HepG2 (cell line): ENCODE data around the gene TMEM87B. TPM values are rescaled to one million over a fixed set of nuclear protein-coding genes. Genes with fewer than 3 reads are reported as not detected.

Experiments used
- ATAC-seq: fragments of 200-7000 bp; cut with Tn5 transposase; 3 replicates; pipeline ENCODE4 v1.9.1; 2020; ENCODE audit warnings: mild to moderate bottlenecking, moderate library complexity
- BruUV-seq: library from RNA; stranded (reverse); fragments of 400-500 nt; replicated peaks from 2 replicates; lab custom pipeline; 2021; lab: Mats Ljungman, UMichigan
- CTCF ChIA-PET: fragments of 300-600 bp; formaldehyde crosslinking; extraction: SDS; loops from one replicate; lab custom pipeline; 2021; ENCODE audit warnings: low total read pairs, inconsistent platforms, low intra/inter-chr PET ratio; lab: Yijun Ruan, JAX
- POLR2A ChIA-PET: fragments of 350-600 bp; sonication (Branson Sonifier 250); formaldehyde crosslinking; loops from one replicate; lab custom pipeline; 2020; ENCODE audit warnings: antibody characterized with exemption, inconsistent platforms; lab: Yijun Ruan, JAX
- DNase-seq: peaks from one replicate; pipeline ENCODE4 v3.0.0-alpha.2; 2015; ENCODE audit warnings: low spot score
- FAIRE-seq: peaks from 3 replicates; lab custom pipeline; 2011; peaks lifted over from hg19 to GRCh38; lab: Jason Lieb, UNC
- H2AFZ ChIP-seq: one replicate; pipeline ENCODE4 v1.6.1; 2011; ENCODE audit warnings: low read length, inconsistent platforms
- H3K27ac ChIP-seq: fragments of 300-600 bp; 3 replicates; pipeline ENCODE4 v1.8.0; 2011; ENCODE audit warnings: mixed run types, mild to moderate bottlenecking, mixed read lengths, low read length, inconsistent platforms; ENCODE audit not compliant: insufficient read depth; ENCODE audit errors: extremely low read length
- H3K27me3 ChIP-seq, 2 experiments: fragments of 200-600 bp in 1 of 2; 2 replicates in 1 of 2; 3 replicates in 1 of 2; pipeline versions ENCODE4 v1.6.0 to v1.8.0; 2011; ENCODE audit warnings: low read length in 2 of 2, mild to moderate bottlenecking in 2 of 2, moderate library complexity in 2 of 2, inconsistent platforms in 1 of 2; ENCODE audit not compliant: insufficient read depth in 2 of 2, control insufficient read depth in 1 of 2
- H3K36me3 ChIP-seq, 2 experiments: fragments of 200-600 bp in 1 of 2; replicated peaks in 1 of 2; 2 replicates in 1 of 2; 3 replicates in 1 of 2; pipeline versions ENCODE4 v1.5.1 to v1.8.0; 2011; ENCODE audit warnings: low read length in 2 of 2, inconsistent platforms in 1 of 2; ENCODE audit not compliant: insufficient read depth in 2 of 2, control insufficient read depth in 1 of 2
- H3K4me1 ChIP-seq: 2 replicates; pipeline ENCODE4 v1.5.1; 2012; ENCODE audit warnings: low read length, inconsistent platforms; ENCODE audit not compliant: insufficient read depth
- H3K4me2 ChIP-seq: 2 replicates; pipeline ENCODE4 v1.6.0; 2011; ENCODE audit warnings: low read depth, low read length, inconsistent platforms
- H3K4me3 ChIP-seq, 3 experiments: fragments of 200-600 bp in 1 of 3; sonication (generic), shearing (Covaris generic) in 1 of 3; replicated peaks in 1 of 3; 2 replicates each; pipeline ENCODE4 v1.5.1; 2011 to 2016; ENCODE audit warnings: low read length in 3 of 3, inconsistent platforms in 2 of 3, low read depth in 2 of 3, mild to moderate bottlenecking in 2 of 3, control low read depth in 1 of 3, mixed read lengths in 1 of 3; ENCODE audit not compliant: insufficient read depth in 1 of 3
- H3K79me2 ChIP-seq: one replicate; pipeline ENCODE4 v1.6.1; 2011; ENCODE audit warnings: low read length, inconsistent platforms; ENCODE audit not compliant: insufficient read depth
- H3K9ac ChIP-seq: 2 replicates; pipeline ENCODE4 v1.6.0; 2011; ENCODE audit warnings: mild to moderate bottlenecking, low read depth, low read length, inconsistent platforms; ENCODE audit not compliant: insufficient read depth
- H3K9me3 ChIP-seq: 2 replicates; pipeline ENCODE4 v1.5.1; 2012; ENCODE audit warnings: mild to moderate bottlenecking, low read length
- H4K20me1 ChIP-seq: 2 replicates; pipeline ENCODE4 v1.6.0; 2011; ENCODE audit warnings: inconsistent platforms, mild to moderate bottlenecking, low read length, moderate library complexity; ENCODE audit not compliant: insufficient read depth
- BCL6 ChIP-seq: IDR thresholded peaks from 2 replicates; pipeline ENCODE4 v1.6.1; 2016; ENCODE audit warnings: missing genetic modification reagents, missing compliant biosample characterization
- ZNF143 ChIP-seq: sonication (generic); formaldehyde crosslinking; IDR thresholded peaks from 2 replicates; pipeline ENCODE4 v1.4.0; 2020; ENCODE audit warnings: missing genetic modification reagents
- ZNF207 ChIP-seq: fragments of 450-650 bp; IDR thresholded peaks from 2 replicates; pipeline ENCODE4 v1.6.1; 2016; ENCODE audit warnings: antibody characterized with exemption, borderline replicate concordance
- WGBS: methylation state at CpG from one replicate; pipeline ENCODE4 v1.1.6; 2017; ENCODE audit warnings: low lambda C conversion rate; 5-methylcytosine and 5-hydroxymethylcytosine counted together
- in situ Hi-C: cut with HindIII; loops from 2 replicates; pipeline ENCODE4 v1.10.0; 2017; ENCODE audit warnings: low pct_unique_long_range_greater_than_20kb; ENCODE audit not compliant: extremely low pct_ligation_motif_present
- intact Hi-C: fragments of 100-400 bp; cut with micrococcal nuclease; formaldehyde crosslinking; loops from one replicate; pipeline ENCODE4 v1.10.0; 2022; ENCODE audit not compliant: unreplicated experiment
- polyA plus RNA-seq, 8 experiments: library from polyadenylated mRNA; depleted of rRNA in 3 of 8; stranded (reverse) in 7 of 8; unstranded in 1 of 8; fragments of >200 nt; fragmentation: Illumina TruSeq in 4 of 8; extraction: Trizol in 4 of 8; gene quantifications; 2 replicates each; pipeline versions ENCODE4 v1.2.1 to v1.2.3, GENCODE V29; 2011 to 2016; ENCODE audit warnings: low read depth in 4 of 8, missing spikeins in 1 of 8, mixed read lengths in 1 of 8; ENCODE audit not compliant: insufficient read depth in 1 of 8
- total RNA-seq, 5 experiments: library from RNA; depleted of rRNA; stranded (reverse); fragments of >200 nt; fragmentation: Illumina TruSeq; extraction: Trizol; gene quantifications; 2 replicates each; pipeline ENCODE4 v1.2.3, GENCODE V29; 2016; ENCODE audit warnings: low read depth in 1 of 5
- TF ChIP-seq, protein P1 (sequence below): sonication (generic); formaldehyde crosslinking; IDR thresholded peaks from 2 replicates; pipeline ENCODE4 v1.8.1; 2022; ENCODE audit warnings: low read depth, mild to moderate bottlenecking, missing genetic modification reagents
- TF ChIP-seq, protein P2 (sequence below): IDR thresholded peaks from 2 replicates; pipeline ENCODE4 v1.6.1; 2016; ENCODE audit warnings: low read depth, control low read depth
- TF ChIP-seq, protein P3 (sequence below): IDR thresholded peaks from 2 replicates; pipeline ENCODE4 v1.6.1; 2016; ENCODE audit warnings: low read depth, missing genetic modification reagents, missing compliant biosample characterization

Gene TMEM87B
- total and polyA plus RNA-seq, 2 of the 13 experiments (the other 11 are each of a cell fraction or from before 2014, with no cell fraction given): 15.1 to 16.2 TPM

DNA sequence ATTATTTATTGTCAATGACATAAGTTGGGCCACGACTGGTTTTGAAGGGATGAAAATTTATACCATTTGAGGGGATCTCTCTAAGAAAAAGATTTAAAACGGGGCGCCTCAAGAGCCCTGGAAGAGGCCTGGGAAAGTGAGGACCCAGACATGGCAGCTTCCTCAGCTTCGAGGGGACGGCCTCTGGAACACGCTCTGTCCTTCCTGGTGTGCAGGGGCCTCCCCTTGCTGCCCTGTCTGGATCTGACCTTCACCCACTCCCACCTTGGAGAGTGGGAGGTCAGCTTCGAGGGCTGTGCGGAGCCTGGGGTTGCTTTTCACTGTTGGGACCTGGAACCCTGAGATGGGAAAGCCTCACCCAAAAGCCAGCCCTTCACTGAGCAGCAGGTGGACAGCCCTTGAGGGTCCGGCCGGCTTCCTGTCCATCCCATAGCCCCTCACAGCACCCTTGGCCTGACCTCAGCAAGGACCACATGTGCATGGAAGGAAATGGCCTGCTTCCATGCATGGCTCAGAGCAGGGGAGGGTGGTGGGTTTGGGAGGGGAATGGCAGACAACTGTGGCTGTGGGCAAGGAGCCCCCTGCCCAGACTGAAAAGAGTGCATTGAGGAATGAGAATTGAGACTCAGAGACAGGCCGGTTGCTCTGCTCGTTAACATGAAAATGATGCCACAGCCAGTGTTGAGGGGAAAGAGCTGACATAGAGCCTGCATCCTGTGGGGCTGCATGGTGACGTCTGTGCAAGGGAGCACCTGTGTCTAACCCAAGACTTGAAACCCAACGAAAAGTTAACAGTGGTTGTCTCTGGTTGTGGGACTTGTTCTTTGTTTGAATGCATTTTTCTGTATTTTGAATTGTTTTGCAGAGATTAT, 99.4 kb downstream of the TMEM87B start:
- ChIA-PET POLR2A (no interaction called here), CTCF (no interaction called here)
- intact Hi-C loops (no loop called here), in situ Hi-C loops (no loop called here)
- H2AFZ ChIP-seq: no peak overlapping the region
- no TSS peak for BruUV-seq
- whole genome bisulfite sequencing: 83% methylated on average over 11 of the region's 14 CpGs
- no peaks in the 10 kb centered on the region for H3K79me2 ChIP-seq
- no peaks in the 10 kb centered on the region for H3K36me3 ChIP-seq
- H4K20me1 ChIP-seq: no peaks in the 10 kb centered on the region
- no peak overlapping the region for H3K4me3 ChIP-seq
- ATAC-seq (no peak), FAIRE-seq (no peak), DNase-seq (no peak)
- H3K4me1 ChIP-seq: peaks cover 11% of the 10 kb centered on the region
- H3K9ac ChIP-seq: no peak overlapping the region
- no peak overlapping the region for H3K4me2 ChIP-seq
- H3K27me3 ChIP-seq: no peaks in the 10 kb centered on the region
- H3K9me3 ChIP-seq: no peaks in the 10 kb centered on the region
- H3K27ac ChIP-seq: no peak overlapping the region
- TF ChIP-seq, protein P1, sequence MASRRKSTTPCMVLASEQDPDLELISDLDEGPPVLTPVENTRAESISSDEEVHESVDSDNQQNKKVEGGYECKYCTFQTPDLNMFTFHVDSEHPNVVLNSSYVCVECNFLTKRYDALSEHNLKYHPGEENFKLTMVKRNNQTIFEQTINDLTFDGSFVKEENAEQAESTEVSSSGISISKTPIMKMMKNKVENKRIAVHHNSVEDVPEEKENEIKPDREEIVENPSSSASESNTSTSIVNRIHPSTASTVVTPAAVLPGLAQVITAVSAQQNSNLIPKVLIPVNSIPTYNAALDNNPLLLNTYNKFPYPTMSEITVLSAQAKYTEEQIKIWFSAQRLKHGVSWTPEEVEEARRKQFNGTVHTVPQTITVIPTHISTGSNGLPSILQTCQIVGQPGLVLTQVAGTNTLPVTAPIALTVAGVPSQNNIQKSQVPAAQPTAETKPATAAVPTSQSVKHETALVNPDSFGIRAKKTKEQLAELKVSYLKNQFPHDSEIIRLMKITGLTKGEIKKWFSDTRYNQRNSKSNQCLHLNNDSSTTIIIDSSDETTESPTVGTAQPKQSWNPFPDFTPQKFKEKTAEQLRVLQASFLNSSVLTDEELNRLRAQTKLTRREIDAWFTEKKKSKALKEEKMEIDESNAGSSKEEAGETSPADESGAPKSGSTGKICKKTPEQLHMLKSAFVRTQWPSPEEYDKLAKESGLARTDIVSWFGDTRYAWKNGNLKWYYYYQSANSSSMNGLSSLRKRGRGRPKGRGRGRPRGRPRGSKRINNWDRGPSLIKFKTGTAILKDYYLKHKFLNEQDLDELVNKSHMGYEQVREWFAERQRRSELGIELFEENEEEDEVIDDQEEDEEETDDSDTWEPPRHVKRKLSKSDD (CRISPR knock-in tag): no peak
- TF ChIP-seq ZNF207: no peak
- TF ChIP-seq, protein P2, sequence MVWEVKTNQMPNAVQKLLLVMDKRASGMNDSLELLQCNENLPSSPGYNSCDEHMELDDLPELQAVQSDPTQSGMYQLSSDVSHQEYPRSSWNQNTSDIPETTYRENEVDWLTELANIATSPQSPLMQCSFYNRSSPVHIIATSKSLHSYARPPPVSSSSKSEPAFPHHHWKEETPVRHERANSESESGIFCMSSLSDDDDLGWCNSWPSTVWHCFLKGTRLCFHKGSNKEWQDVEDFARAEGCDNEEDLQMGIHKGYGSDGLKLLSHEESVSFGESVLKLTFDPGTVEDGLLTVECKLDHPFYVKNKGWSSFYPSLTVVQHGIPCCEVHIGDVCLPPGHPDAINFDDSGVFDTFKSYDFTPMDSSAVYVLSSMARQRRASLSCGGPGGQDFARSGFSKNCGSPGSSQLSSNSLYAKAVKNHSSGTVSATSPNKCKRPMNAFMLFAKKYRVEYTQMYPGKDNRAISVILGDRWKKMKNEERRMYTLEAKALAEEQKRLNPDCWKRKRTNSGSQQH (CRISPR knock-in tag): no peak
- no peak for TF ChIP-seq BCL6 (CRISPR knock-in tag)
- TF ChIP-seq, protein P3, sequence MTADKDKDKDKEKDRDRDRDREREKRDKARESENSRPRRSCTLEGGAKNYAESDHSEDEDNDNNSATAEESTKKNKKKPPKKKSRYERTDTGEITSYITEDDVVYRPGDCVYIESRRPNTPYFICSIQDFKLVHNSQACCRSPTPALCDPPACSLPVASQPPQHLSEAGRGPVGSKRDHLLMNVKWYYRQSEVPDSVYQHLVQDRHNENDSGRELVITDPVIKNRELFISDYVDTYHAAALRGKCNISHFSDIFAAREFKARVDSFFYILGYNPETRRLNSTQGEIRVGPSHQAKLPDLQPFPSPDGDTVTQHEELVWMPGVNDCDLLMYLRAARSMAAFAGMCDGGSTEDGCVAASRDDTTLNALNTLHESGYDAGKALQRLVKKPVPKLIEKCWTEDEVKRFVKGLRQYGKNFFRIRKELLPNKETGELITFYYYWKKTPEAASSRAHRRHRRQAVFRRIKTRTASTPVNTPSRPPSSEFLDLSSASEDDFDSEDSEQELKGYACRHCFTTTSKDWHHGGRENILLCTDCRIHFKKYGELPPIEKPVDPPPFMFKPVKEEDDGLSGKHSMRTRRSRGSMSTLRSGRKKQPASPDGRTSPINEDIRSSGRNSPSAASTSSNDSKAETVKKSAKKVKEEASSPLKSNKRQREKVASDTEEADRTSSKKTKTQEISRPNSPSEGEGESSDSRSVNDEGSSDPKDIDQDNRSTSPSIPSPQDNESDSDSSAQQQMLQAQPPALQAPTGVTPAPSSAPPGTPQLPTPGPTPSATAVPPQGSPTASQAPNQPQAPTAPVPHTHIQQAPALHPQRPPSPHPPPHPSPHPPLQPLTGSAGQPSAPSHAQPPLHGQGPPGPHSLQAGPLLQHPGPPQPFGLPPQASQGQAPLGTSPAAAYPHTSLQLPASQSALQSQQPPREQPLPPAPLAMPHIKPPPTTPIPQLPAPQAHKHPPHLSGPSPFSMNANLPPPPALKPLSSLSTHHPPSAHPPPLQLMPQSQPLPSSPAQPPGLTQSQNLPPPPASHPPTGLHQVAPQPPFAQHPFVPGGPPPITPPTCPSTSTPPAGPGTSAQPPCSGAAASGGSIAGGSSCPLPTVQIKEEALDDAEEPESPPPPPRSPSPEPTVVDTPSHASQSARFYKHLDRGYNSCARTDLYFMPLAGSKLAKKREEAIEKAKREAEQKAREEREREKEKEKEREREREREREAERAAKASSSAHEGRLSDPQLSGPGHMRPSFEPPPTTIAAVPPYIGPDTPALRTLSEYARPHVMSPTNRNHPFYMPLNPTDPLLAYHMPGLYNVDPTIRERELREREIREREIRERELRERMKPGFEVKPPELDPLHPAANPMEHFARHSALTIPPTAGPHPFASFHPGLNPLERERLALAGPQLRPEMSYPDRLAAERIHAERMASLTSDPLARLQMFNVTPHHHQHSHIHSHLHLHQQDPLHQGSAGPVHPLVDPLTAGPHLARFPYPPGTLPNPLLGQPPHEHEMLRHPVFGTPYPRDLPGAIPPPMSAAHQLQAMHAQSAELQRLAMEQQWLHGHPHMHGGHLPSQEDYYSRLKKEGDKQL (CRISPR knock-in tag): no peak
- TF ChIP-seq ZNF143 (CRISPR knock-in tag): no peak
